Cortex of kidney (tissue), 1 donor: Measurements from ENCODE around the gene HDAC4.

Source experiments
- DNase-seq: peaks from one replicate; lab custom pipeline; 2025; lab: John Stamatoyannopoulos, UW

HDAC4 gene

GRCh38 chr2:239137898-239138283 is 262.9 kb downstream of the HDAC4 start:
- no peak for DNase-seq

- DNase-seq: no peak
These were observed 263.5 kb downstream of the HDAC4 start for GRCh38 chr2:239137165-239137897.

- no peak for DNase-seq
These were observed 264.1 kb downstream of the HDAC4 start for GRCh38 chr2:239136762-239137161.

GRCh38 chr2:239136203-239136602 is 264.6 kb downstream of the HDAC4 start:
- no peak for DNase-seq

GRCh38 chr2:239135531-239135930 is 265.3 kb downstream of the HDAC4 start:
- no peak for DNase-seq

GRCh38 chr2:239133945-239134570 is 266.8 kb downstream of the HDAC4 start:
- no peak for DNase-seq

- DNase-seq: no peak
These were observed 268.0 kb downstream of the HDAC4 start for GRCh38 chr2:239132786-239133185.

GRCh38 chr2:239132156-239132709 is 268.6 kb downstream of the HDAC4 start:
- DNase-seq: no peak

- DNase-seq: no peak
These were observed 269.3 kb downstream of the HDAC4 start for GRCh38 chr2:239131521-239131920.

- DNase-seq: no peak
These were observed 270.0 kb downstream of the HDAC4 start for GRCh38 chr2:239130786-239131325.

- DNase-seq: no peak
These were observed 270.8 kb downstream of the HDAC4 start for GRCh38 chr2:239130041-239130440.

- no peak for DNase-seq
These were observed 271.5 kb downstream of the HDAC4 start for GRCh38 chr2:239129147-239129920.

GRCh38 chr2:239128706-239129105 is 272.1 kb downstream of the HDAC4 start:
- no peak for DNase-seq

GRCh38 chr2:239127513-239127912 is 273.3 kb downstream of the HDAC4 start:
- no peak for DNase-seq

- DNase-seq: no peak
These were observed 274.8 kb downstream of the HDAC4 start for GRCh38 chr2:239125726-239126675.

- no peak for DNase-seq
These were observed 276.5 kb downstream of the HDAC4 start for GRCh38 chr2:239124152-239124899.

GRCh38 chr2:239122421-239123110 is 278.3 kb downstream of the HDAC4 start:
- no peak for DNase-seq

GRCh38 chr2:239121600-239122012 is 279.2 kb downstream of the HDAC4 start:
- no peak for DNase-seq

- DNase-seq: no peak
These were observed 280.2 kb downstream of the HDAC4 start for GRCh38 chr2:239120664-239121063.
